IMR-90 (cell line): ENCODE measurements around the gene MAN1C1. TPM values are rescaled to one million over a fixed set of nuclear protein-coding genes. Genes with fewer than 3 reads are reported as not detected.

ENCODE experiments used
- ATAC-seq: fragments of 200-7000 bp; cut with Tn5 transposase; 2 replicates; pipeline ENCODE4 v1.9.1; 2020; ENCODE audit warnings: low read depth, mild to moderate bottlenecking, moderate library complexity
- BruUV-seq: library from RNA; stranded (reverse); fragments of 400-500 nt; replicated peaks from 2 replicates; lab custom pipeline; 2021; lab: Mats Ljungman, UMichigan
- CTCF ChIA-PET: fragments of 300-600 bp; formaldehyde crosslinking; extraction: SDS; loops from one replicate; lab custom pipeline; 2021; ENCODE audit warnings: antibody characterized with exemption; lab: Yijun Ruan, JAX
- POLR2A ChIA-PET: fragments of 300-600 bp; sonication (Branson Sonifier 250); formaldehyde crosslinking; loops from one replicate; lab custom pipeline; 2022; ENCODE audit warnings: antibody characterized with exemption; ENCODE audit not compliant: unreplicated experiment; lab: Charles Lee
- DNase-seq: peaks from one replicate; pipeline ENCODE4 v3.0.0; 2013
- H2AFZ ChIP-seq: replicated peaks from 2 replicates; pipeline ENCODE3; 2013; ENCODE audit warnings: low read length, mild to moderate bottlenecking; ENCODE audit not compliant: poor library complexity
- H2AK5ac ChIP-seq: 2 replicates; pipeline ENCODE4 v1.6.1; 2013; ENCODE audit warnings: low read depth, low read length, inconsistent platforms
- H2AK9ac ChIP-seq: replicated peaks from 2 replicates; pipeline ENCODE3; 2013; ENCODE audit warnings: mild to moderate bottlenecking, low read depth, low read length, moderate library complexity; ENCODE audit not compliant: poor library complexity
- H2BK120ac ChIP-seq: 2 replicates; pipeline ENCODE4 v1.6.1; 2013; ENCODE audit warnings: low read depth, low read length, inconsistent platforms
- H2BK15ac ChIP-seq: 3 replicates; pipeline ENCODE4 v1.6.1; 2013; ENCODE audit warnings: low read depth, low read length, inconsistent platforms
- H2BK20ac ChIP-seq: 2 replicates; pipeline ENCODE4 v1.6.1; 2013; ENCODE audit warnings: low read depth, mild to moderate bottlenecking, inconsistent platforms, low read length, moderate library complexity
- H2BK5ac ChIP-seq: 2 replicates; pipeline ENCODE4 v1.6.1; 2013; ENCODE audit warnings: mild to moderate bottlenecking, low read depth, low read length, inconsistent platforms; ENCODE audit not compliant: poor library complexity, severe bottlenecking
- H3K14ac ChIP-seq: replicated peaks from 2 replicates; pipeline ENCODE4 v1.6.1; 2013; ENCODE audit warnings: low read depth, low read length, inconsistent platforms
- H3K18ac ChIP-seq: 2 replicates; pipeline ENCODE4 v1.6.1; 2013; ENCODE audit warnings: low read depth, low read length, control low read depth
- H3K23ac ChIP-seq: 2 replicates; pipeline ENCODE4 v1.6.1; 2013; ENCODE audit warnings: low read depth, low read length, inconsistent platforms
- H3K27ac ChIP-seq: 2 replicates; pipeline ENCODE4 v1.5.1; 2013; ENCODE audit warnings: mild to moderate bottlenecking, control low read depth, low read length; ENCODE audit not compliant: insufficient read depth
- H3K27me3 ChIP-seq: 2 replicates; pipeline ENCODE4 v1.6.1; 2013; ENCODE audit warnings: low read length; ENCODE audit not compliant: control insufficient read depth, insufficient read depth
- H3K36me3 ChIP-seq: 2 replicates; pipeline ENCODE4 v1.6.1; 2013; ENCODE audit warnings: low read length, mixed read lengths; ENCODE audit not compliant: control insufficient read depth, insufficient read depth
- H3K4ac ChIP-seq: 2 replicates; pipeline ENCODE4 v1.6.1; 2013; ENCODE audit warnings: low read depth, low read length, inconsistent platforms
- H3K4me1 ChIP-seq: 2 replicates; pipeline ENCODE4 v1.6.1; 2013; ENCODE audit warnings: low read length, mixed read lengths; ENCODE audit not compliant: control insufficient read depth, insufficient read depth
- H3K4me2 ChIP-seq: 2 replicates; pipeline ENCODE4 v1.6.1; 2013; ENCODE audit warnings: low read depth, mild to moderate bottlenecking, control low read depth, low read length, moderate library complexity
- H3K4me3 ChIP-seq: 2 replicates; pipeline ENCODE4 v1.5.1; 2013; ENCODE audit warnings: low read depth, mild to moderate bottlenecking, control low read depth, low read length, moderate library complexity; ENCODE audit not compliant: insufficient read depth
- H3K56ac ChIP-seq: 2 replicates; pipeline ENCODE4 v1.6.1; 2013; ENCODE audit warnings: low read length, inconsistent platforms; ENCODE audit not compliant: insufficient read depth; ENCODE audit errors: extremely low read depth
- H3K79me1 ChIP-seq, 2 experiments: 2 replicates each; pipeline ENCODE4 v1.6.1; 2013; ENCODE audit warnings: low read length in 2 of 2, inconsistent platforms in 1 of 2, low read depth in 1 of 2
- H3K9ac ChIP-seq: 2 replicates; pipeline ENCODE4 v1.6.1; 2013; ENCODE audit warnings: low read depth, low read length, control low read depth
- H3K9me1 ChIP-seq: 2 replicates; pipeline ENCODE4 v1.6.1; 2013; ENCODE audit warnings: low read length, inconsistent platforms; ENCODE audit not compliant: insufficient read depth
- H3K9me3 ChIP-seq: 2 replicates; pipeline ENCODE4 v1.6.1; 2013; ENCODE audit warnings: low read length; ENCODE audit not compliant: control insufficient read depth, insufficient read depth
- H4K20me1 ChIP-seq: 2 replicates; pipeline ENCODE4 v1.6.1; 2013; ENCODE audit warnings: low read length, inconsistent platforms; ENCODE audit not compliant: insufficient read depth
- H4K5ac ChIP-seq: 2 replicates; pipeline ENCODE4 v1.6.1; 2013; ENCODE audit warnings: mild to moderate bottlenecking, low read depth, low read length, control low read depth
- H4K8ac ChIP-seq, 2 experiments: 2 replicates each; pipeline ENCODE4 v1.6.1; 2013; ENCODE audit warnings: low read depth in 2 of 2, low read length in 2 of 2, control low read depth in 1 of 2, inconsistent platforms in 1 of 2
- H4K91ac ChIP-seq: 2 replicates; pipeline ENCODE4 v1.6.1; 2013; ENCODE audit warnings: low read depth, low read length, inconsistent platforms; ENCODE audit not compliant: insufficient read depth
- BHLHE40 ChIP-seq: fragments of 150-350 bp; IDR thresholded peaks from 2 replicates; pipeline ENCODE4 v1.6.1; 2016; ENCODE audit warnings: mild to moderate bottlenecking, low read depth, low read length
- CEBPB ChIP-seq: IDR thresholded peaks from 2 replicates; pipeline ENCODE4 v1.6.1; 2012; ENCODE audit warnings: low read depth, low read length, improper control_type of control experiment
- CHD1 ChIP-seq: IDR thresholded peaks from 2 replicates; pipeline ENCODE4 v1.6.1; 2012; ENCODE audit warnings: low read depth, low read length, improper control_type of control experiment
- ELK1 ChIP-seq: fragments of 150-350 bp; IDR thresholded peaks from 2 replicates; pipeline ENCODE4 v1.6.1; 2016; ENCODE audit warnings: low read depth, mild to moderate bottlenecking, low read length, moderate library complexity, borderline replicate concordance
- MAFK ChIP-seq: IDR thresholded peaks from 2 replicates; pipeline ENCODE4 v1.6.1; 2012; ENCODE audit warnings: low read depth, low read length, improper control_type of control experiment
- MXI1 ChIP-seq: IDR thresholded peaks from 2 replicates; pipeline ENCODE4 v1.6.1; 2012; ENCODE audit warnings: low read depth, mild to moderate bottlenecking, low read length, moderate library complexity, borderline replicate concordance
- SMC3 ChIP-seq: fragments of 150-350 bp; IDR thresholded peaks from 2 replicates; pipeline ENCODE4 v1.6.1; 2016; ENCODE audit warnings: low read depth, mild to moderate bottlenecking, antibody characterized with exemption, low read length, moderate library complexity
- USF2 ChIP-seq: fragments of 150-350 bp; IDR thresholded peaks from 2 replicates; pipeline ENCODE4 v1.6.1; 2017; ENCODE audit warnings: mild to moderate bottlenecking, antibody characterized with exemption, low read length, low read depth
- WGBS, 2 experiments: methylation state at CpG; one replicate each; pipeline versions ENCODE4 v1.1.5 to v1.1.7; 2013; ENCODE audit warnings: missing lambda C conversion rate in 2 of 2; ENCODE audit not compliant: insufficient read length in 1 of 2; ENCODE audit errors: extremely low coverage in 2 of 2; 5-methylcytosine and 5-hydroxymethylcytosine counted together
- dilution Hi-C: fragments of 300-500 bp; cut with HindIII; formaldehyde crosslinking; loops from one replicate; pipeline ENCODE4 v1.14.3; 2018; ENCODE audit warnings: low sequenced_read_pairs; ENCODE audit not compliant: unreplicated experiment
- in situ Hi-C: fragments of 300-500 bp; cut with MboI; formaldehyde crosslinking; loops from 3 replicates; pipeline ENCODE4 v1.14.3; 2019; ENCODE audit warnings: low sequenced_read_pairs, inconsistent platforms, mixed read lengths
- intact Hi-C: fragments of 100-400 bp; cut with micrococcal nuclease; formaldehyde crosslinking; loops from 2 replicates; pipeline ENCODE4 v1.10.0; 2022
- polyA plus RNA-seq, 3 experiments: library from polyadenylated mRNA; depleted of rRNA; stranded (reverse); fragments of >200 nt; gene quantifications; 2 replicates each; pipeline ENCODE4 v1.2.3, GENCODE V29; 2012; ENCODE audit warnings: low replicate concordance in 1 of 3
- total RNA-seq: library from RNA; depleted of rRNA; stranded (reverse); fragments of >200 nt; gene quantifications from 2 replicates; pipeline ENCODE4 v1.2.3, GENCODE V29; 2012

The MAN1C1 gene
- total and polyA plus RNA-seq, 2 of the 4 experiments (the other 2 are of a cell fraction) = 3.2 to 11.3 TPM

GRCh38 chr1:25802915-25803314, 186.3 kb downstream of the MAN1C1 start:
- Histone ChIP-seq H3K4ac (no peak overlapping the region), H3K27me3 (no peaks in the 10 kb centered on the region), H2AK5ac (no peak overlapping the region), H4K5ac (no peak overlapping the region), H4K91ac (no peak overlapping the region), H3K4me3 (no peak overlapping the region), H3K79me1 (peaks cover 28 to 43% of the 10 kb centered on the region in 2 experiments), H3K27ac (no peak overlapping the region), H2BK20ac (no peak overlapping the region), H2AFZ (no peak overlapping the region), H2BK15ac (no peak overlapping the region), H2AK9ac (peak overlapping the region; percentile 71), H2BK120ac (no peak overlapping the region), H3K18ac (no peak overlapping the region), H4K8ac (no peak overlapping the region), H4K20me1 (peaks cover 14% of the 10 kb centered on the region), H3K23ac (0 out of 2 replicates have a peak overlapping the region, but pooled peaks have one; percentile 4), H3K36me3 (peaks cover 21% of the 10 kb centered on the region; the same call in 1 of the 2 replicates), H3K4me2 (no peak overlapping the region; the same call in 1 of the 2 replicates), H3K9me1 (peaks cover 9% of the 10 kb centered on the region), H3K56ac (no peak overlapping the region), H3K9me3 (no peaks in the 10 kb centered on the region), H2BK5ac (no peak overlapping the region), H3K14ac (no peak overlapping the region), H3K9ac (no peak overlapping the region), H3K4me1 (peaks cover 15% of the 10 kb centered on the region)
- ATAC-seq (no peak), DNase-seq (no peak)
- TF ChIP-seq SMC3 = no peak
- TF ChIP-seq MXI1 = no peak
- no peak for TF ChIP-seq CHD1
- no peak for TF ChIP-seq CEBPB
- TF ChIP-seq MAFK = no peak
- TF ChIP-seq ELK1 = no peak
- TF ChIP-seq BHLHE40 = no peak
- no peak for TF ChIP-seq USF2
- 67% methylated on average over 3 of the region's 6 CpGs; no CpG with 5 or more reads in 1 of the 2 experiments for WGBS, 2 experiments
- intact Hi-C loops = no loop called here
- ChIA-PET CTCF (interaction anchor here (0.9 to 1.5 kb wide), 2 partner anchors 184 to 194 kb away, joined by 3 to 4 read pairs; no protein-coding TSS in a partner anchor), POLR2A (no interaction called here)
- in situ Hi-C loops = loop anchor here (25.0 kb wide), 2 partner anchors 391 to 566 kb away; partner anchors contain the start of genes RHCE, RSRP1 and SYF2
- BruUV-seq = no TSS peak
- dilution Hi-C loops = no loop called here
